NCI-H2227 (cell line): ENCODE results near the gene RPTOR.

Experiments used
- DNase-seq: peaks from one replicate; lab custom pipeline; 2025; ENCODE audit not compliant: unreplicated experiment; lab: John Stamatoyannopoulos, UW

RPTOR gene

GRCh38 chr17:80986046-80986445 lies 441.4 kb downstream of the RPTOR start:
- no peak for DNase-seq

- DNase-seq: no peak
These were observed 442.3 kb downstream of the RPTOR start for GRCh38 chr17:80986816-80987475.

- DNase-seq: peak; percentile 56
These were observed 443.4 kb downstream of the RPTOR start for GRCh38 chr17:80987941-80988461.

GRCh38 chr17:80989586-80989913 lies 444.9 kb downstream of the RPTOR start:
- DNase-seq: no peak

GRCh38 chr17:80990921-80991644 lies 446.4 kb downstream of the RPTOR start:
- DNase-seq: no peak

- DNase-seq: peak; percentile 92
These were observed 447.0 kb downstream of the RPTOR start, which contains the start of gene CHMP6 for GRCh38 chr17:80991645-80992076. CHMP6 (plus strand) TSS chr17:80991841; CDS start chr17:80991919, 78 bp downstream.

- no peak for DNase-seq
These were observed 447.7 kb downstream of the RPTOR start for GRCh38 chr17:80992077-80992947.

- DNase-seq: no peak
These were observed 448.4 kb downstream of the RPTOR start for GRCh38 chr17:80992948-80993624.

GRCh38 chr17:80995131-80995530 lies 450.5 kb downstream of the RPTOR start:
- no peak for DNase-seq

- DNase-seq: no peak
These were observed 452.0 kb downstream of the RPTOR start for GRCh38 chr17:80996422-80997305.

- DNase-seq: no peak
These were observed 452.9 kb downstream of the RPTOR start for GRCh38 chr17:80997424-80998117.

- no peak for DNase-seq
These were observed 453.6 kb downstream of the RPTOR start for GRCh38 chr17:80998118-80998747.

- DNase-seq: no peak
These were observed 454.3 kb downstream of the RPTOR start for GRCh38 chr17:80998748-80999535.

- no peak for DNase-seq
These were observed 455.1 kb downstream of the RPTOR start for GRCh38 chr17:80999536-81000333.

- no peak for DNase-seq
These were observed 455.6 kb downstream of the RPTOR start for GRCh38 chr17:81000334-81000630.

- no peak for DNase-seq
These were observed 456.2 kb downstream of the RPTOR start for GRCh38 chr17:81000631-81001357.

GRCh38 chr17:81002013-81002384 lies 457.4 kb downstream of the RPTOR start:
- no peak for DNase-seq
